ENCODE data around the gene ERCC5.

The ERCC5 gene

GRCh38 chr13:102856557-102856956 is 10.7 kb downstream of the ERCC5 start:
- DNase-seq (ENCODE audit: low read depth), result no peak
- H3K4me3 ChIP-seq (ENCODE audit: low read depth, low read length), result no peak overlapping the region
- TF ChIP-seq, protein P1, sequence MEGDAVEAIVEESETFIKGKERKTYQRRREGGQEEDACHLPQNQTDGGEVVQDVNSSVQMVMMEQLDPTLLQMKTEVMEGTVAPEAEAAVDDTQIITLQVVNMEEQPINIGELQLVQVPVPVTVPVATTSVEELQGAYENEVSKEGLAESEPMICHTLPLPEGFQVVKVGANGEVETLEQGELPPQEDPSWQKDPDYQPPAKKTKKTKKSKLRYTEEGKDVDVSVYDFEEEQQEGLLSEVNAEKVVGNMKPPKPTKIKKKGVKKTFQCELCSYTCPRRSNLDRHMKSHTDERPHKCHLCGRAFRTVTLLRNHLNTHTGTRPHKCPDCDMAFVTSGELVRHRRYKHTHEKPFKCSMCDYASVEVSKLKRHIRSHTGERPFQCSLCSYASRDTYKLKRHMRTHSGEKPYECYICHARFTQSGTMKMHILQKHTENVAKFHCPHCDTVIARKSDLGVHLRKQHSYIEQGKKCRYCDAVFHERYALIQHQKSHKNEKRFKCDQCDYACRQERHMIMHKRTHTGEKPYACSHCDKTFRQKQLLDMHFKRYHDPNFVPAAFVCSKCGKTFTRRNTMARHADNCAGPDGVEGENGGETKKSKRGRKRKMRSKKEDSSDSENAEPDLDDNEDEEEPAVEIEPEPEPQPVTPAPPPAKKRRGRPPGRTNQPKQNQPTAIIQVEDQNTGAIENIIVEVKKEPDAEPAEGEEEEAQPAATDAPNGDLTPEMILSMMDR (IDR thresholded peaks at IDR 0.05; ENCODE audit: insufficient read depth, low read depth, low read length, missing control alignments), result no peak

GRCh38 chr13:102862624-102863210 is 16.9 kb downstream of the ERCC5 start:
- no peak for DNase-seq (ENCODE audit: low read depth)
- TF ChIP-seq, protein P1 (IDR thresholded peaks at IDR 0.05; ENCODE audit: insufficient read depth, low read depth, low read length, missing control alignments), result no peak
- no peak overlapping the region for H3K4me3 ChIP-seq (ENCODE audit: low read depth, low read length)

- TF ChIP-seq, protein P1 (IDR thresholded peaks at IDR 0.05; ENCODE audit: insufficient read depth, low read depth, low read length, missing control alignments), result no peak
- DNase-seq (ENCODE audit: low read depth), result no peak
- H3K4me3 ChIP-seq (ENCODE audit: low read depth, low read length), result no peak overlapping the region
These were observed 17.8 kb downstream of the ERCC5 start for GRCh38 chr13:102863590-102863989.

- H3K4me3 ChIP-seq (ENCODE audit: low read depth, low read length), result no peak overlapping the region
- TF ChIP-seq, protein P1 (IDR thresholded peaks at IDR 0.05; ENCODE audit: insufficient read depth, low read depth, low read length, missing control alignments), result no peak
- no peak for DNase-seq (ENCODE audit: low read depth)
These were observed 22.6 kb downstream of the ERCC5 start for GRCh38 chr13:102868366-102868936.

DNA sequence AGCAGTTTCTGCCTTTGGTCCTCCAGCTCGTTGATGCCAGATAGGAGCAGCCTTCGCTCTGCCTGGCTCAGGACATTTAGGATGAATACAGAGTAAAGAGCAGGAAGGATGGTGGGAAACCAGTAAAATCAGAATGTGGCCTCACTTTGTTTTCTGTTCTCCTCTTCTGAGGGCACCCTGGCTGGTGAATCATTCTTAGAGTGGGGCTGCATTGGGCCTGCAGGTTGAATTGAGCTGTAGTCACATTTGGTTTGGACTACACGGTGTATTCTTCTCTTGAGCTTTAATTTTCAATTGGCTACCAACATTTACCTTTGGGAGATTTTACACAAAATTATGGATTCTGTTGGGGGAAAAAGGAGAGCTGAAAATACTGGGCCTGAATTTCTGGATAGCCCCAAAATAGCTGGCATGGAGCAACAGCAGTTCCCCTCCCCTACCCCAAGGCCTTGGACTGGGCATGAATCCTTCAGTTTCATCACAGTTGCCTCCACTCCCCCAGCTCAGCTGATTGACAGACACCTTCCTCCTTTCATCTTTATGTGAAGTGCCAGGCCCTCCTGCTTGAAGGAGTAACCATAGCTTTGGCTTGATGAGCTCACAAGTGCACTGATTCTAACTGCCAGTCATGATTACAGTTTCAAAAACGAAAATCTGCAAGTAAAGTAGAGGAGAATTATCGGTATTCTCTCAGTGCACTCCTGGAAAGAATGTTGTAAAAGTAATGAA is 24.3 kb downstream of the ERCC5 start:
- no peak overlapping the region for H3K4me3 ChIP-seq (ENCODE audit: low read depth, low read length)
- DNase-seq (ENCODE audit: low read depth), result no peak
- TF ChIP-seq, protein P1 (IDR thresholded peaks at IDR 0.05; ENCODE audit: insufficient read depth, low read depth, low read length, missing control alignments), result no peak

GRCh38 chr13:102870677-102871415 is 25.0 kb downstream of the ERCC5 start:
- peak; percentile 68 for DNase-seq (ENCODE audit: low read depth)
- TF ChIP-seq, protein P1 (IDR thresholded peaks at IDR 0.05; ENCODE audit: insufficient read depth, low read depth, low read length, missing control alignments), result peak; percentile 71

More at GRCh38 chr13:102870677-102871415, 25.0 kb downstream of the ERCC5 start:
- H3K4me3 ChIP-seq (ENCODE audit: low read depth, low read length), result no peak overlapping the region
